CD4-positive, alpha-beta T cell treated with Interleukin-15 for 1 hour (primary cell): ENCODE results near the gene B3GNT7.
"Not testable (repeated sequence)": the region's sequence is repeated elsewhere in the genome, so short reads cannot be mapped to it uniquely, and the experiment has no call there.

Experiments used
- DNase-seq: peaks from one replicate; pipeline ENCODE4 v3.0.0-alpha.2; 2020

The B3GNT7 gene

DNA sequence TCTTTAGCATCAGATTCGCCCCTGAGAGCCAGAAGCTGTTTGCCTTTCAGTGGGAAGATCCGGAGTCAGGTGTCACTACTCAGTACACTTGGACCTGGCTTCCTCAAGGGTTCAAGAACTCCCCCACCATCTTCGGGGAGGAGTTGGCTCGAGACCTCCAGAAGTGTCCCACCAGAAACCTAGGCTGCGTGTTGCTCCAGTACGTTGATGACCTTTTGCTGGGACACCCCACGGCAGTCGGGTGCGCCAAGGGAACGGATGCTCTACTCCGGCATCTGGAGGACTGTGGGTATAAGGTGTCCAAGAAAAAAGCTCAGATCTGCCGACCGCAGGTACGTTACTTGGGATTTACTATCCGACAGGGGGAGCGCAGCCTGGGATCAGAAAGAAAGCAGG, 8.7 kb downstream of the B3GNT7 start:
- DNase-seq = not testable (repeated sequence)

- DNase-seq = peak; percentile 30
Measured at GRCh38 chr2:231405601-231406367, 10.3 kb downstream of the B3GNT7 start.

GRCh38 chr2:231407686-231408085, 12.2 kb downstream of the B3GNT7 start:
- DNase-seq = not testable (repeated sequence)

- DNase-seq = not testable (repeated sequence)
Measured at GRCh38 chr2:231408304-231408703, 12.8 kb downstream of the B3GNT7 start.

- no peak for DNase-seq
Measured at GRCh38 chr2:231409776-231410175, 14.3 kb downstream of the B3GNT7 start.

DNA sequence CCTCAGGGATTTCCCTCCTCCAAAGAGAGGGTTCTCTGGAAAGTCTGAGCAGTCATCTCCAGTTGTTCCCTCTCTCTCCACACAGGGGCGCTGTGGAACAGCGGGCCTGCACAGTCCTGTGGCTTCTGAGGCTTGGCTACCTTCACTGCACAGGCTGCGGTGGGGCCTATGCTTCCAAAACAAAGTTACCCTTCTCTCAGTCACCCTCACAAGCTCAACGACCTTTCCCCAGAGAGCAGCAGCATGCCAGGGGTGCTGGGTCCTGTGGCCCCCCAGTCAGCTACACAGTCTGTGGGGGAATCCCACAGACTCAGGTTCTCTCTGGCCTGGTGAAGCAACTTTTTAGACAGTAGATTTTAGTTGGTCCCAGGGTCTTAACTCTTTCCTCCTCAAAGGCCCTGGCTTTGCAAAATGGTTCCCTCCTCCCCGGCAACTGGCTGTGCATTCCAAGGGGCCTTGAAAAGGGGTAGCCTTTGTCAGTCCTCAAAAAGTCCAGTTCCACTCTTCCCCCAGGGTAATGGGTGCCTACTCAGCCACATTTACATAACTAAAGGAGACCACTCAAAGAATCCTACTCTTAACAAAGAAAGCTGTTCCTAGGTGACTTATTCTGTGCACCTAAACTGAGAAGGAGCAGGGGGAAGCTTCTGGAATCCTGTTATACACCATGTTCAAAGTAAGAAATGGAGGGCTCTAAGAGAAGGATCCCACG, 14.9 kb downstream of the B3GNT7 start:
- DNase-seq = no peak

DNA sequence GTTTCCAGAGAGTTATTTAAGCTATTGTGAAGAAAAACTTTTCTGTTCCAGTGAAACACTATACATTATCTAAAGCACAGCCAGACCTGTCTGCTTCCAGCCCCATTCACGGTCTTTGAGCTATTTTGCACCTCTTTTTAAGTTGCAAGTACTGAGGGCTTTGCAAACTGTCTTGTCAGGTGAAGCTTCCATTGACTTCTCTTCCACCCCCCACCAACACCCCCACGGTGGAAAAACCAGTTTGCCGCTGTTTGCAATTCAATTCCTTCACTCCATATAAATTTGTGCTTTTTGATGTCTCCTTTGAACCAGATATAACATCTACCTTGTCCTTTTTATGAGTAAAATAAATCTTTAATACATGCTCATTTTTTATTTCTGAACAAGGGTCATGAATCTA, 15.7 kb downstream of the B3GNT7 start:
- DNase-seq = no peak

DNA sequence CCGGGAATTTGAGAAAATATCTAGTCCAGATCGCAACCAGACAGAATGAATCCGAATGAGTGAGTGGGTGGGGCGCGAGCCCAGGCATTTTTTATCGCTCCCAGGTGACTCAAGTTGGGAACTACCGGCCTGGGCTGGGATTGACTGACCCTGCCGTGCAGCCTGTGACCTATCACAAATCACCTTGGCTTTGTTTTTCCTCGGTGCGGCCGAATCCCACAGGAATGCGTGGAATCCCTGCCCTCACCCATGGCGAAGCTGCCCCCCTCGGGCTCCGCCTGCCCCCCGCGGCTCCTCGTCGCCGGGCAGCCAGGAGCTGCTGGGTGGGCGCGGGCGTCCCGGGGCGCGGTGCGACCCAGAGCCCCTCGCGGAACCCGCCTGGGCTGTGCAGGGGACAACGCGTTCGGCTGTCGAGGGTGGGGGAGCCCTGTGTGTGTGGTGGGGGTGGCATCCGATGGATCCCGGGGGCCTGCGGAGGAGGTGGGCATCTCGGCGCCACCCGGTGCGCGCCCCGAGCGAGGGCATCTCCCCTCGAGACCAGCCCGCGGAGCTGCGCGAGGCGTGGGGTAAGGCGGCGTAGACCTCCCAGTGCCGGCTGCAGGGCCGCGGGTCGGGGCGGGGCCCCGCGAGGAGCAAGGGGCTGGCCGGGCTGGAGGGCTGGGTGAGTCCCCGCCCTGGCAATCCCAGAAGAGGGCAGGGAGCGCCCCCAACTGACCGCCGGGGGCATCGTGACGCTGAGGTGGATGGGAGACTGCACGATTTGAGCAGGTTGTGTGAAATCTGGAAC, 16.5 kb downstream of the B3GNT7 start:
- peak; percentile 76 for DNase-seq

DNA sequence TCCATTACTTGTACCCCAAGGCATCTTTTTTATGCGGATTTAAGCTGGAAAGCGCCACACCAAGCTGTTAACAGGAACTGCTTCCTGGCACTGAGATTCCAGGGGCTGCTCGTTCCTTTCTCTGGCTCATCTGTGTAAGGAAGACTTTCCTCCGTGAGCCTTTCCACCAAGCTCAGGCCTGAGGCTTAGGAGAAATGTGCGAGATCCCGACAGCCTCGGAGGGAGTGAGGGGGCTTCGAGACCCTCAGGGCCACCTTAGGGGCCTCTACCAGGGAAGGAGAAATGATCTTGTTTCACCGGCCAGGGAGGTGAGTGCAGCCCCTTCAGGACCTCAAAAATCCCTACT, 17.1 kb downstream of the B3GNT7 start:
- no peak for DNase-seq

DNA sequence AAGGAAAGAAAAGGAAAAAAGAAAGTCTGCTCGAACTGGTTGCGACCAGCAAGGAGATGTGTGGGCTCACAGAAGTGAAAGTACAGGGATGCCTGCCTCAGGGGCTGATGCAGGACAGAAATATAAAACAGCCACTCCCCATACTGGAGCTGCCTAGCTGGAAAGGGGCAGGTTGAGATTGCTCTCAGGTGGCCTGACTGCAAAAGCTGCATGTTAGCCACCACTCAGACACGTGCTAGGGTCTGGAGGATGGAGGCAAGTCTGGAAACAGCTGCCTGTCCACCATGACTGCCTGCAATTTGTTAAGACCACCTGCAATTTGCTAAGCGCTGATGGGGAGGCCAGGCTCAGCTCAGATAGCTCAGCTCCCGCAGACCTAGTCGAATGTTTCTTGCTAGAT, 17.9 kb downstream of the B3GNT7 start:
- DNase-seq = no peak

DNA sequence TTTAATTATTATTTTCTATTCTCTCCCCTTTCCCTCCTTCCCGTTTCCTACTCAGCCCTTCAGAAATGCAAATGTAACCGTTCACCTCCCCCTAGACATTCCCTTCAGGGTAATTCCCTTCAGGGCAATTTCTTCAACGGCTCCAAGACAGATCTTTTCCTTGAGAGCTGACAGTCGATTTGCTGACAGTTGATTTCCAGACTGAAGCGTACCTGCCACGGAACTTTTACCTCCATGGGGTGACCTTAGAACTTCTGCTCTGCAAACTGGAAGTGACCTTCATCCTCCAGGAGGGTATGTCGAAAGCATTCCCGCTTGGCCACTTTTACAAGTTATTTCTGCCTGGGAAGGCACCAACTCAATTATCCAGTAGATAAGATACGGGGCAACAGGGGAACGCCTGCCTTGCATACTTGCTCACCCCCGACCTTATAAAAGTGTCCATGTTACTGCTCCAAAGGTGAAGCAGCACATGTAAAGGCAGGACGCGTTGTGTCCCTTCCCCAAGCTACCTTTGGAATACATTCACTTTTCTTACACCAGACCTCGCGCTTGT, 18.5 kb downstream of the B3GNT7 start:
- no peak for DNase-seq

DNA sequence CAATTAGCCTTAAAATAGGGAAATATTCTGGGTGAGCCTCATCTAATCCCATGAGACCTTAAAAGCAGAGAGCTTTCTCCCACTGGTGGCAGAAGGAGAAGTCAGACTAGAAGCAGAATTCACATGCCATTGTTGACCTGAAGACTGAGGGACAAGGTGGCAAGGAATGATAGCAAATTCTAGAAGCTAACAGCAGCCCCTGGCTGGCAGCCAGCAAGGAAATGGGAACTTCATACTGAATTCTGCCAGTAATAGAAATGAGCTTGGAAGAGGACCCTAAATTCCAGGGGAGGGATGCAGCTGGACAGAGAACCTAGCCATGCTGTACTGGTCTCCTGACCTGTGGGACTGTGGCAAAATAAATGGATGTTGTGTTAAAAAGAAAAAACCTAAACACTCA, 19.5 kb downstream of the B3GNT7 start:
- DNase-seq = no peak

DNA sequence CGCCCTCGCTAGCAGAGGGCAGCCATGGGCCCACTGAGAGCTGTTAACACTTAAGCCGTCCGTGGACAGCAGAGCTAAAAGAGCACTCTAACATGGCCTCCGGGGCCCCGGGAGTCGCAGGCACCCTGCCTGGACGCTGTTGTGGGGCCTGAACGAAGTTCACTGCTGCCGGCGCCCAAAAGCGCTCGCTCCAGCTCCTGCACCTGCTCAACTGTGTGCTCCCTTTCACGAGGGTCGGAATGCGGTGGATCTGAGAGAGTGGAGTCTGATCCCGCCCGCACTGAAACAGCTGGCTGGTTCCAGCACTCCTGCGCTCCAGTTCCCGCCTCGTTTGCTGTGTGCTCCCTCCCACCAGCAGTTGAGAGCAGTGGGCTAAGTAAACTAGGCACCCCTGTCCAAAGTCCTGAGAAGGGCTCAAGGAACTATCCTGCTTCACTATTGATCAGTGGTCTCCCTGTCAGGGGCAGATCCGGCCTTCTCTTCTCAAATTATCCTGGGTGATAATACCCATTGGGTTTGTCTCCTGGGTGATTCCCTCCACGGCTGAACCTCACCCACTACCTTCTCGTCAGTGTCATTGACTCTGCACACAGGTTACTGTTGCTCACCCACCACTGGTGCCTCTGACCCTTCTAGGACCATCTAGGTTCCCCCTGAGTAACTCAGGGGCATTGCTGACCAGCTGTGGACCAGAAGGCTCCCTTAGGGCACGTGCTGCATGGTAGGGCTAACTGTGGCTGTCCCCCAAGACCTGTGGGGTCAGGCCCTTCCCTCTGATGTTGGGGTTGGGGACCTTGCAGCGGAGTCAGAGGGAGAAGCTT, 23.5 kb downstream of the B3GNT7 start:
- DNase-seq = no peak

DNA sequence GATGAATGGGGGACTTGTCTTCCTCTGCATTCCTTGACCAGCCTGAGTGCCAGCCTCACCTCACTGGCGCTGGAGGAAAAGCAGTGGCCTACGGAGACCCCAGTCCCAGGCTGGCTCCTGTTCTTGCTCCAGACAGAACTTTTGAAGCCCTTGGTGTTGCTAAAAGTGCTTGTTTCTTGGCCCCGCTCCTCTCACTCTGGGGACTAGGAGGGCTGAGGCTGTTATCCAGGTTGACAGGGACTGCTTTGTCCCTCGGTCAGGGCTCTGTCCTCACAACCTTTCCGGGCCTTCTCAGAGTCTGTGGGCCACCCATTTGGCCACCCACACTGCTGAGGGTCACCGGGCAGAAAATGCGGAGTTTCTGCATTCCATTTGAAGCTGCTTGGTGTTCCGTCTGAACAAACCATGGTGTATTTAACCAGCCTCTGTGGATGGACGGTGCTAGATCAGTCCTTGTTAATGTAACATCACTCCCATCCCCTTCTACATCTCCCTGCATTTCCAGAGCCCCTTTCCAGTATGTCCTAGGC, 25.6 kb downstream of the B3GNT7 start:
- no peak for DNase-seq

DNA sequence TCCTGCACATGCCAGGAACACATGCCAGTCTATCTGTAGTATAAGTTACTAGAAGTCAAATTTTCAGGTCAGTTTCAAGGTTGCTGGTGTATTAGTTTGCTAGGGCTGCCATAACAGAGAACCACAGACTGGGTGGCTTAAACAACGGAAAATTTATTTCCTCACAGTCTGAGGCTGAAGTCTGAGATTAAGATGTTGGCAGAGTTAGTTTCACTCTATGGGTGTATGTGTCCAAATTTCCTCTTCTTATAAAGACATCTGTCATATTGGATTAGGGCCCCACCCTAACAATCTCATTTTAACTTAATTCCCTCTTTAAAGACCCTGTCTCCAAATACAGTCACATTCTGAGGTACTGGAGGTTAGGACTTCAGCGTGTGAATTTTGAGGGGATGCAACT, 26.5 kb downstream of the B3GNT7 start:
- no peak for DNase-seq

DNA sequence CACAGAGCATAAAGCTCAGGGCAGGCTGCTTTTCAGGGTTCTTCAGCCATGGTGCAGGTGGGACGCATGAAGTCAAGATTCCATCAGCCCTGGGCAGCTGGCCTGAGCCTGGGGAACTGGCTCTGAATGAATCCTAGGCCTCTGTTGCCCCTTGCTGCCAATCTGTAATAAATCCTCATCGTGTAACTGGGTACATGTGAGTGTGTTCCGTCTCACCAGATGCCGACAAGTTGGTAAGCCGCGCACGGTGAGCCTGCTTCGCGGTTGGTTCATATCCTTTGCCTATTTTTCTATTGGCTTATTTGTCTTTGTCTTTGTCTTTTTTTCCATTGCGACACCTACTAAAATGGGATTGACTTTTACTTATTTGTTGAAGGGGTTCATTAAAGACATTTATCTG, 27.7 kb downstream of the B3GNT7 start:
- no peak for DNase-seq

DNA sequence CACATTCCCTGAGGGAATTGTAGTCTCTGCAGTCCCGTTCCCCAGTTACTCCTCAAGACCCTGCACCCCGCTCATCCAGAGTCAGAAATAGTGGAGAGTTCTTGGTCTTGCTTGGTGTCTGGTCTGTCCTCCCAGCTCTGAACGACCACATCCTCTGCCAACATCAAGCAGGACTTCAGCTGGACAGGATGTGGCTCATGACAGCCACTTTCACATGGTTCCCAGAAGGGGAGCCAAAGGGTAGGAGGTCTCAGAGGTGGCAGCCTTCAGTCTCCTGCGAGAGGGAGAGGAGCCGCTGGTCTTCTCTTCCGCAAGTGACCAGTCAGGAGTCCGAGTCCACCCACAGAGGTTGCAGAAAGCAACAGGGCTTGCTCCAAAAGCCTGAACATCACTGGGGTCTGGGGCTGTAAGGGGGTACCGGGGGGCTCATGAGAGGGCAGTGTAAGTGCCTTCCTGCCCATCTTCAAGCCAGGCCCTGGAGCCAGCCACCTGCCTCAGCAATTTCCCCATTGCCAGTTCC, 29.8 kb downstream of the B3GNT7 start:
- DNase-seq = no peak

DNA sequence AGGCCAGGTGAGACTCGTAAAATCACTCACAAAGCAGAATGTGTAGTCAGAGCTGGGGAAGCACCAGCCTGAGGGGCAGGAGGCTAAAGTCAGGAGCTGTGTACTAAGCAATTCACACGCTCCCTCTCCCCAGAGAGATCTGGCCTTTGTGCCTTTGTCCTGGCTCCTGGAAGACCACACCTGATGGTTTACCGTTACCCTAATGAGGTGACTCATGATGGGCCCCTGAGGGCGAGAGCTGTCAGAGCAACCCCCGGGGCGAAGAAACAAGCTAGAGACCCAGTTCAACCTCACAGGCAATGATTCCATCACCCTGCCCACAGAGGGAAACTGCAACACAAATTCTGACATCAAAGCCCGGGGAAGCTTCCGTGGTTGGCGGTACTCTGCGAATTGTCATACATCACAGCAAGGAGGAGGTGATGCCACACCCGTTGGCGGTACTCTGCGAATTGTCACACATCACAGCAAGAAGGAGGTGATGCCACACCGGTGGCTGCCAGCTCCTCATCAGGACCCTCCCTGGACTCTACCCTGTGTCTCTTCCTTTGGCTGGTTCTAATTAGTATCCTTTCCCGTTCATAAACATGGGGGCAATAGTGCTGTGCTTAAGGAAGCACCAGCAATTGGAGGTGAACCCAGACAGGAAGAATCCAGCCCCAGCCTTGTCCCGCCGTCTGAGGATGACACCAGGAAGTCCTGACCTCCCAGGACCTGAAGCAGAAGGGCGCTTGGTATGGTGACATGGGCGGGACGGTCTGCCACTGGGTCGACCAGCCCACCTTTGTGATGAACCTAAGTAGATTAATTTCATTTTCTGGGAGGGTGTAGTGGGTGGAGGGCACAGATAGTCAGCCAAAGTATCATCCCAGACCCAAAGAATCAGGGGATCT, 30.5 kb downstream of the B3GNT7 start:
- peak; percentile 74 for DNase-seq

DNA sequence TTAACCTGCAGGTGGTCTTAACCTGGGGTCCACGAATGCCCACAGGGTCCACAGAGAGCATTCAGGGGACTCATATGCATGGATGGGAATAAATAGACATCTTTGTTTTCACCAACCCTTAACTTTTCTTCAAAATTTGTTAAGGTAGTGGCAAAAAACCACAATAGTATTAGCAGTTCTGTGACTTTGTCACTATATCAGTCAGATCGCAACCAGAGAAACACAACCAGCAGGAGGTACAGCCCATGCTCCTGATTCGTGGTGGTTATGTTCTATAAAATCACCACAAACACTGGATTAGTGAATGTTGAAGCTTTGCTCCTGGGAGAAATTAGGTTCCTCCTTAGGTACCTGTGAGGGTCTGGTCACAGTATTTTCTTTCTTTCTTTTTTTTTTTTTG, 31.6 kb downstream of the B3GNT7 start:
- no peak for DNase-seq

GRCh38 chr2:231429152-231429551, 33.6 kb downstream of the B3GNT7 start:
- no peak for DNase-seq

DNA sequence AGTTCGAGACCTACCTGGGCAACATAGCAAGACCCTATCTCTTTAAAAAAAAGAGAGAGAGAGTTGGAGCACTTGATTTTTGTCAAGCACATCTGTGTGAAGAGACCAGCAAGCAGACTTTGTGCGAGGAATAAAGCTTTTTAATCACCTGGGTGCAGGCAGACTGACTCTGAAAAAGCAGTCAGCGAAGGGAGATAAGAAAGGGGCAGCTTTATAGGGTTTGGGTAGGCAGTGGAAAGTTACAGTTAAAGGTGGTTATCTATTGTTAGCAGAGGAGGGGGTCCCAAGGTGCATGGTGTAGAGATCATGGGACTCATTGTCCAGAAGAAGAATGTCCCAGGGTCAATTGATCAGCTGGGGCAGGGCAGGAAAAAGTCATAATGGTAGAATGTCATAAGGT, 34.4 kb downstream of the B3GNT7 start:
- no peak for DNase-seq
